Myocyte (in vitro differentiated cells): ENCODE measurements around the gene GPX5. TPM values are rescaled to one million over a fixed set of nuclear protein-coding genes. Genes with fewer than 3 reads are reported as not detected.
A peak's percentile ranks its signal among the peaks of the same experiment; 100 is the strongest.
"Not testable (repeated sequence)": the region's sequence is repeated elsewhere in the genome, so short reads cannot be mapped to it uniquely, and the experiment has no call there.

Experiments used
- DNase-seq: peaks from one replicate; pipeline ENCODE4 v3.0.0-alpha.2; 2012; ENCODE audit warnings: low read depth
- polyA plus RNA-seq: library from polyadenylated mRNA; unstranded; fragments of >200 nt; gene quantifications from one replicate; pipeline ENCODE4 v1.2.1, GENCODE V29; 2012; ENCODE audit warnings: missing spikeins
- total RNA-seq: library from RNA; depleted of rRNA; stranded (reverse); fragments of >200 nt; gene quantifications from 2 replicates; pipeline ENCODE4 v1.2.3, GENCODE V29; 2014

The GPX5 gene, protein sequence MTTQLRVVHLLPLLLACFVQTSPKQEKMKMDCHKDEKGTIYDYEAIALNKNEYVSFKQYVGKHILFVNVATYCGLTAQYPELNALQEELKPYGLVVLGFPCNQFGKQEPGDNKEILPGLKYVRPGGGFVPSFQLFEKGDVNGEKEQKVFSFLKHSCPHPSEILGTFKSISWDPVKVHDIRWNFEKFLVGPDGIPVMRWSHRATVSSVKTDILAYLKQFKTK
- total RNA-seq, result not detected in 2 replicates
- not detected for polyA plus RNA-seq

DNA sequence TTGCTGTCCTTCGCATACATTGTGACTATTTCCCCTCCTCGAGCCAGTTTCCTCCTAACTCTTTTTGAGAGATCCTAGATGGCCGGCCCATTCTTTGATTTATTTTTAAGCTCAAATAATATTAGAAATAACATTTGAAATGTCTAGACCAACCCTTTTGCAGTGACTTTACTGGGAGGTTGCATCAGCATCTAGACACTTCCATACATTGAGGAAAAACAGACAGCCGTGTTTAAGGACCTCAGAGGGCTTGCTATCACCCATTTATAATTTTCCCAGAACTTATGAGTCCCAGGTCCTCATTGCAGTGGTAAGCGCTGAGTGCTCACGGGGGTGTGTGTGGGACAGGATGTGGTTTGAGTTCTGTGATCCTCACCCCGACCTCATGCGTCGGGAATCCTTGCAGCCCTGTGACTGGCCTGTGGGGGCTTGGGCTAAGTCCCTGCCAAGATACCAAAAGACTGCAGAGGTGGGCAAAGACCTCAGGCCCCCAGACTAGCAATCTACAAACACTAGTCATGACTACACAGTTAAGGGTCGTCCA lies at the start of gene GPX5:
Gene GPX5 (plus strand): TSS at position 386 of the 544 bp plus-strand sequence. CDS start 133 bp downstream, at position 519.
- DNase-seq, result peak; percentile 3

DNA sequence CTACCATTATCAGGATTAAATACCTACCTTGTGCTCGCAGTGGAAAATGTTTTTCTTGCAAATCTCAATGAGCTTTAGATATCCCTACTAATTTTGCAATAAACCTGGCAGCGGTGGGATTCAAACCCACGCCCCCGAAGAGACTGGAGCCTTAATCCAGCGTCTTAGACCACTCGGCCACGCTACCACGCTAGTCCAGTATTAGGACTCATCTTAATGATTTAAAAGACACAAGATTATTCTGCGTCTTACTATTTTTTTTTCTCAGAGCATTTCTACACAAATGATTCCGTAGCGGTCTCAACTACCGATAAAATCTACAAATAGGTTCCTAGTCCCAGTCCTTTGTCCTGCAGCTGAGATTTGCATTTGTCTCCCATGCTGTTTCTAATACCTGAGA lies 47.2 kb upstream of the GPX5 start:
- no peak for DNase-seq

DNA sequence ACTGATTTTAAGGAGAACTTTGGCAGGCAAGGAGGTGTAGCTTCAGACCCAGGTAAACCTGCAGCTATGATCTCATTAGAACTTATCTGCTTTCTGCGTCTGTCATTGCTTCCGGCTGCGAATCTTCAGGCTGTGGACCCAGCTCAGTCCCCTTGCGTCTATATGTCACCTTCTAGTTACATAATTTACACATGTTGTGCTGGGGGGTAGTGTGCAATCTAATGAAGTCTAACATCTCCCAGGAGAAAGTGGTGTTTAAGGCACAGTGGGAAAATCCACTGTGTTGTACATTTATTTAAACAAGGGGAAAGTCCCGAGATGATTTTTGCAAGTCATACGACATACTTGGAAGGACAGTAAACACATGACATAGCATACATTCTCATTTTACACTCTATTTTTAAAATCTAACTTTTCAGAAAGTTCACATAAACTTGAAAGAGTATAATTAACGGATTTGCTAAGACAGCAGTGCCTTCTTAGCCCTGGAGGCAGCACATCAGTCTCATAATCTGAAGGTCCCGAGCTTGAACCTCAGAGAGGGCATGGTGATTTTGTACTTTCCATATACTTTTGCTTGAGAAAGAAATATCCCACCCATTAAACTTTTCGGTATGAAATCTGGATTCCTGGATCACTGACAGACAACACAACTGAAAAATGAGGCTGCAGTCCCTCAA lies 45.3 kb upstream of the GPX5 start:
- no peak for DNase-seq

- DNase-seq, result no peak
Observed at GRCh38 chr6:28485482-28485881, 40.2 kb upstream of the GPX5 start.

DNA sequence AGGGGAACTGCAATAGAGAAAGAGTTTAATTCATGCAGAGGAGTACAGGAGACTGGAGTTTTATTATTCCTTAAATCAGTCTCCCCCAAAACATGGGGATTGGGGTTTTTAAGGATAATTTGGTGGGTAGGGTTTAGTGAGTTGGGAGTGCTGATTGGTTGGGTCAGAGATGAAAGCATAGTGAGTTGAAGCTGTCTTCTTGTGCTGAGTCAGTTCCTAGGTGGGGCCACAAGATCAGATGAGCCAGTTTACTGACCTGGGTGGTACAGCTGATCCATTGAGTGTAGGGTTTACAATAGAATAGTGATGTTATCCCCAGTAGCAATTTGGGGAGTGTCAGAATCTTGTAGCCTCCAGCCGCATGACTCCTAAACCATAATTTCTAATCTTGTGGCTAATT lies 39.1 kb upstream of the GPX5 start:
- DNase-seq, result no peak

- no peak for DNase-seq
Observed at GRCh38 chr6:28486988-28487742, 38.5 kb upstream of the GPX5 start.

- peak; percentile 2 for DNase-seq
Observed at GRCh38 chr6:28488916-28489365, 36.7 kb upstream of the GPX5 start.

DNA sequence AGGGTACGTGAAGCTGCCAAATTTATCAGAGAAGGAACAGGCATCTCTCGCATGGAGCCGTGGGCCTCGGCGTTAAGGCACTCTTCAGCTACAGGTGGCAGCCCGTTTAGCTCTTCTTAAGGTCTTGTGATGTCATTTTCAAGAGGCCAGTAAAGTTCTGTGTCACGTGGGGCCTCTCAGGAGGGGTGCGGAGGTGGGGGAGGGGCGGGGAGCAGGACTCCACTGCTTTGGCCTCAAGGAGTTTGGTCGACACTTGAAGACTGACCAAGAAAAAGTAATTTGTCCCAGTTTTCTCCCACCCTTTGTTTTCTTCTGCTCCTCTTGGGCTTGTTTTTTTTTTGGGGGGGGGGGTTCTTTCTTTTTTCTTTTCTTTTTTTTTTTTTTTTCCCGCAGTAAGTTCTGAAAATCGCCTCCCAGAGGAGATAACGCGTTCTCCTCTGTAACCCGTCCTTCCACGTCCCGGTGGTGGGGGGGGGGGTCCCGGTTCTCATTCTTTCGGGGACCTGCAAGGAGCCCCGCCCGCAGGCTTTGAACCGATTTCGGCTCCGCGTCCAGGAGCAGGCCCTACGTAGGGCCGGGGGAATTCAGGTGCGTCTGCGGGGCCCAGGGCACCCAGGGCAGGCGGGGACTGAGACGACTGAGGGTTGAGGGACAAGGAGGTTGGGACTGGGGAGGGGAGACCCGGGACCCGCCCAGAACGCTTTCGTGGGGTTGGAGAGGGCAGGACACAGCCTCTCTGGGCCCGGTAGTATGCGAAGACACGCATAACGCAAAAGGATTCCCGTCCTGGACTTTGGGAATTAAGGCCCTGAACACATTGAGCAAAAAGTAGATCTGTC lies 36.1 kb upstream of the GPX5 start:
- DNase-seq, result peak; percentile 2

- no peak for DNase-seq
Observed at GRCh38 chr6:28490205-28490890, 35.3 kb upstream of the GPX5 start.

DNA sequence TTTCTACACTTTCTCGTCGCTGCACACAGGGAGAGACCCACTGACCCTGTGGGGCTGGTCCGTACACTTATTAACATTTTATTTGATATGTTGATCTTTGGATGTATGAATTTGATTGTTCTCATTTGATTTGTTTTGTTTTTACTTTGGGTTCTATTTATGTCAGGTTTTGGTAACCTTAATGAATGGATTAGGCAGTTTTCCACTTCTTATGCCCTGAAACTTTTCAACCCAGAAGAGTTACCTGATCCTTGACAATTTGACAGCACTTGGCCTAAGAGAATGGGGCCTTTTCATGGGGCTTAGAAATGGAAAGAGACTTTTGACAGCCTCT lies 33.7 kb upstream of the GPX5 start:
- no peak for DNase-seq

DNA sequence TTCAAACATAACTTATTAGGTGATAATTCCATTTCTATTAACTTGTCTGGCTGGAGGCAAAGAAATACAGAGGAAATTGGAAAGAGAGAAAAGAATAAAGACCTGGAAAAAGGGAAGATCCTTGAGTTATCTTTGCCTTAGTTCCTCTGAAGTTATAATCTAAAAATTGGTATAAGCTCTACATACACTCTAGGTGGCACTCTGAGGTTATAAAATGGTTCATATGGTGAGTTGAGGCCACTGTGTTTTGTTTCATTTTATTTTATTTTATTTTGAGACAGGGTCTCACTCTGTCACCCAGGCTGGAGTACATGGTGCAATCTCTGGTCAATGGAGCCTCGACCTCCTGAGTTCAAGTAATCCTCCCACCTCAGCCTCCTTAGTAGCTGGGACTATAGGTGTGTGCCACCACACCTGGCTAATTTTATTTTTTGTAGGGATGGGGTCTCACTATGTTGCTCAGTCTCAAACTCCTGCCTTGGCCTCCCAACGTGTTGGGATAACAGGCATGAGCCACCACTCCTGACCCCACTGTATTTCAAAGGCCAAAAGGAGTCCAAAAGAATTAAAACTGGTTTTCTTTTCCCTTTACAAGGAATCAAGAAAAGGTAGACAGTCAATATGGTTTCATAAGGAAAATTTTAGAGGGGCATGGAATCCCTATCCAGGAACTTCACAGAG lies 29.4 kb upstream of the GPX5 start:
- peak; percentile 5 for DNase-seq

GRCh38 chr6:28497306-28497705 lies 28.4 kb upstream of the GPX5 start:
- DNase-seq, result no peak

DNA sequence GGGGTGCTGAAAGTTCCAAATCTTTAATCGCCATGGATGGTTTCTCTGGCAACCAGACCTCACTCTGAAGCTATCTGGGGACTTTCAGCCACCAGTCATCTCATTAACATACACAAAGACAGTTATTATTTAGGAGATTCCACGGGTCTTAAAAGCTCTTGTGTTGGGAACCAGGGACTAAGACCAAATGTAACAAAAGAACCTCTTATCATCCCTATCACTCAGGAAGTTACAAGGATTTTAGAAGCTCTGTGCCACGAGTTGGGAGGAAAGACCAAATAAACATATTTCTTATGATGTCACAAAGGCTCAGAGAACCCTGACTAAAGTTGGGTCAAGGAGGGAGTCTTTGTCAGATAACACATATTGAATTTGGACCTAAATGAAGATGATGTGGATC lies 27.8 kb upstream of the GPX5 start:
- DNase-seq, result no peak

DNA sequence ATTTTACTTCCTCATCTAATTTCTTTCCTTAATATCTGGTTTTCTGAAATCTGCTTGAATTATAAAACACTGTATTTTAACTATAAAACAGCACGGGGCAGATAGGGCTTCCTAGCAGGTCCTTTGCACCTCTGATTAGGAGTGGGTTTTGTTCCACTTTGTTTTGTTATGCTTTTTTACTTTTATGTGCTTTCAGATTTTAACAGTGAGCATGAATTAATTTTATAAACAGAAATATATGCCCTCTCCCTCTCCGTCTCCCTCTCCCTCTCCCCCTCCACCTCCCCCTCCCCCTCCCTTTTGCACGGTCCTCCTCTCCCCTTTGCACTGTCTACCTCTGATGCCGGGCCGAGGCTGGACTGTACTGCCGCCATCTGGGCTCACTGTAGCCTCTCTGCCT lies 24.4 kb upstream of the GPX5 start:
- no peak for DNase-seq

DNA sequence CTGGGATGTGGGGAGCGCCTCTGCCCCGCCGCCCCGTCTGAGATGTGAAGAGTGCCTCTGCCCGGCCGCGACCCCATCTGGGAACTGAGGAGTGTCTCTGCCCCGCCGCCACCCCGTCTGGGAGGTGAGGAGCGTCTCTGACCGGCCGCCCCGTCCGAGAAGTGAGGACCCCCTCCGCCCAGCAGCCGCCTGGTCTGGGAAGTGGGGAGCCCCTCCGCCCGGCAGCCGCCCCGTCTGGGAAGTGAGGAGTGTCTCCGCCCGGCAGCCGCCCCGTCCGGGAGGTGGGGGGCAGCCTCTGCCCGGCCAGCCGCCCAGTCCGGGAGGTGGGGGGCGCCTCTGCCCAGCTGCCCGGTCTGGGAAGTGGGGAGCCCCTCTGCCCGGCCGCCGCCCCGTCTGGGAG lies 23.5 kb upstream of the GPX5 start:
- DNase-seq, result not testable (repeated sequence)

- DNase-seq, result not testable (repeated sequence)
Observed at GRCh38 chr6:28502709-28503305, 22.9 kb upstream of the GPX5 start.

- DNase-seq, result no peak
Observed at GRCh38 chr6:28505733-28506132, 19.9 kb upstream of the GPX5 start.

DNA sequence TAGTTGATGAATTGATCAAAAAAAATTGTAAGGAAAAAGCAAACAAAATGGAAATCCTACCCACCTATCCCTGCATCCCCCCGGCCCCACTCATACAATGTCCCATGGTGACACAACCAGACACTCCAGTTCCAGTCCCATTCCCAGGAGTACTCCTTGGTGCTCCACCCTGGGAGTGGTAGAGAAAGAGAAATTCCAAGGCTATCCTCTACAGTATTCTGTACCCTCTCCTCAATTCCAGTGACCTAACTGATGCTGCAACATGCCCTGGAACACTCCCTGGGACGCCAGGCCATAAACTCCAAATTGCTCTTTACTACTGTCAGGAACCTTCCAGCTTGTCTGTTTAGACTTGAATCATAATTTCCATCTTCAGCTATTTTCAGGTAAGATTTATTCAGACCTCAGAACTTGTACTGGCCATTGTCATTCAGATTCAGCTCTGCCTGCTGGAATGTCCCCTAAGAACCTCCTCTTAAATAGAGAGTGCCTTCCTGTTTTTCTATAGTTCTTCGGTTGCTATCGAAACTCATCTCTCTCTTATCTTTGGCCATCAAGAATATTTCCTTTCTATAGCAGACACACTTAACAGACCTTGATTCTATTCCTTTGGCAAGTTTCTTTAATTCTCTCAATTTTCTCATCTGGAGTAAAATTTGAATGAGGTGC lies 18.7 kb upstream of the GPX5 start:
- DNase-seq, result no peak
